HEK293 (cell line): ENCODE data around the gene TRPC4AP.

Experiments
- YY1 ChIP-seq: fragments of 450-650 bp; formaldehyde crosslinking; IDR thresholded peaks from 2 replicates; pipeline ENCODE4 v1.5.1; 2018; ENCODE audit warnings: missing biosample characterization, missing genetic modification characterization
- ZEB2 ChIP-seq: fragments of 450-650 bp; formaldehyde crosslinking; IDR thresholded peaks from 2 replicates; pipeline ENCODE4 v1.5.1; 2016; ENCODE audit warnings: missing biosample characterization, missing genetic modification characterization
- ZNF169 ChIP-seq: fragments of 450-650 bp; formaldehyde crosslinking; IDR thresholded peaks from 2 replicates; pipeline ENCODE4 v1.5.1; 2016; ENCODE audit warnings: missing biosample characterization, missing genetic modification characterization
- ZNF776 ChIP-seq: fragments of 450-650 bp; formaldehyde crosslinking; IDR thresholded peaks from 2 replicates; pipeline ENCODE4 v1.5.0; 2017; ENCODE audit warnings: missing biosample characterization, missing genetic modification characterization, borderline replicate concordance
- TF ChIP-seq, protein P1 (sequence below): fragments of 450-650 bp; formaldehyde crosslinking; IDR thresholded peaks from 2 replicates; pipeline ENCODE4 v1.5.1; 2016; ENCODE audit warnings: missing biosample characterization, missing genetic modification characterization
- TF ChIP-seq, protein P2 (sequence below): fragments of 450-650 bp; formaldehyde crosslinking; IDR thresholded peaks from 2 replicates; pipeline ENCODE4 v1.5.1; 2016; ENCODE audit warnings: missing biosample characterization, missing genetic modification characterization

DNA sequence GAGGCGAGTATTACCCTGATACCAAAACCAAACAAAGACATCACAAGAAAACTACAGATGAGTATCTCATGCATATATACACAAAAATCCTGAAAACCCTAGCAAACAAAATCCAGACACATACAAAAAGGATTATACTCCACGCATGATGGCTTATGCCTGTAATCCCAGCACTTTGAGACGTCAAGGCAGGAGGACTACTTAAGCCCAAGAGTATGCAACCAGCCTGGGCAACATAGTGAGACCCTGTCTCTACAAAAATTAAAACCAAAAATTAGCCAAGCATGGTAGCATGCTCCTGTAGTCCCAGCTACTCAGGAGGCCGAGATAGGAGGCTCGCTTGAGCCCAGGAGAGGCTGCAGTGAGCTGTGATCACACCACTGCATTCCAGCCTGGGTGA lies 32.4 kb downstream of the TRPC4AP start:
- TF ChIP-seq, protein P1, sequence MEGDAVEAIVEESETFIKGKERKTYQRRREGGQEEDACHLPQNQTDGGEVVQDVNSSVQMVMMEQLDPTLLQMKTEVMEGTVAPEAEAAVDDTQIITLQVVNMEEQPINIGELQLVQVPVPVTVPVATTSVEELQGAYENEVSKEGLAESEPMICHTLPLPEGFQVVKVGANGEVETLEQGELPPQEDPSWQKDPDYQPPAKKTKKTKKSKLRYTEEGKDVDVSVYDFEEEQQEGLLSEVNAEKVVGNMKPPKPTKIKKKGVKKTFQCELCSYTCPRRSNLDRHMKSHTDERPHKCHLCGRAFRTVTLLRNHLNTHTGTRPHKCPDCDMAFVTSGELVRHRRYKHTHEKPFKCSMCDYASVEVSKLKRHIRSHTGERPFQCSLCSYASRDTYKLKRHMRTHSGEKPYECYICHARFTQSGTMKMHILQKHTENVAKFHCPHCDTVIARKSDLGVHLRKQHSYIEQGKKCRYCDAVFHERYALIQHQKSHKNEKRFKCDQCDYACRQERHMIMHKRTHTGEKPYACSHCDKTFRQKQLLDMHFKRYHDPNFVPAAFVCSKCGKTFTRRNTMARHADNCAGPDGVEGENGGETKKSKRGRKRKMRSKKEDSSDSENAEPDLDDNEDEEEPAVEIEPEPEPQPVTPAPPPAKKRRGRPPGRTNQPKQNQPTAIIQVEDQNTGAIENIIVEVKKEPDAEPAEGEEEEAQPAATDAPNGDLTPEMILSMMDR (tag by site-specific recombination) = no peak
- no peak for TF ChIP-seq ZNF169 (tag by site-specific recombination)
- TF ChIP-seq, protein P2, sequence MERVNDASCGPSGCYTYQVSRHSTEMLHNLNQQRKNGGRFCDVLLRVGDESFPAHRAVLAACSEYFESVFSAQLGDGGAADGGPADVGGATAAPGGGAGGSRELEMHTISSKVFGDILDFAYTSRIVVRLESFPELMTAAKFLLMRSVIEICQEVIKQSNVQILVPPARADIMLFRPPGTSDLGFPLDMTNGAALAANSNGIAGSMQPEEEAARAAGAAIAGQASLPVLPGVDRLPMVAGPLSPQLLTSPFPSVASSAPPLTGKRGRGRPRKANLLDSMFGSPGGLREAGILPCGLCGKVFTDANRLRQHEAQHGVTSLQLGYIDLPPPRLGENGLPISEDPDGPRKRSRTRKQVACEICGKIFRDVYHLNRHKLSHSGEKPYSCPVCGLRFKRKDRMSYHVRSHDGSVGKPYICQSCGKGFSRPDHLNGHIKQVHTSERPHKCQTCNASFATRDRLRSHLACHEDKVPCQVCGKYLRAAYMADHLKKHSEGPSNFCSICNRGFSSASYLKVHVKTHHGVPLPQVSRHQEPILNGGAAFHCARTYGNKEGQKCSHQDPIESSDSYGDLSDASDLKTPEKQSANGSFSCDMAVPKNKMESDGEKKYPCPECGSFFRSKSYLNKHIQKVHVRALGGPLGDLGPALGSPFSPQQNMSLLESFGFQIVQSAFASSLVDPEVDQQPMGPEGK (tag by site-specific recombination) = no peak
- TF ChIP-seq ZEB2 (tag by site-specific recombination) = no peak
- no peak for TF ChIP-seq YY1 (tag by site-specific recombination)
- TF ChIP-seq ZNF776 = no peak
